GM23338 (cell line): ENCODE measurements around the gene LRMDA. TPM values are rescaled to one million over a fixed set of nuclear protein-coding genes. Genes with fewer than 3 reads are reported as not detected.

Source experiments
- ATAC-seq: fragments of 200-7000 bp; cut with Tn5 transposase; 3 replicates; pipeline ENCODE4 v1.9.1; 2020
- DNase-seq: peaks from one replicate; pipeline ENCODE4 v3.0.0-alpha.2; 2015; ENCODE audit warnings: low spot score
- H2AFZ ChIP-seq: fragments of 200-600 bp; sonication (generic); 2 replicates; pipeline ENCODE4 v1.8.0; 2016; ENCODE audit warnings: antibody characterized with exemption, mild to moderate bottlenecking, moderate library complexity
- H3F3A ChIP-seq: fragments of 200-600 bp; sonication (generic); replicated peaks from 2 replicates; pipeline ENCODE4 v1.8.0; 2017; ENCODE audit warnings: antibody characterized with exemption, mixed run types, low read depth
- H3K27ac ChIP-seq: fragments of 200-600 bp; sonication (generic); 2 replicates; pipeline ENCODE4 v1.6.1; 2016; ENCODE audit warnings: low read depth
- H3K27me3 ChIP-seq: fragments of 200-600 bp; sonication (generic); 2 replicates; pipeline ENCODE4 v1.8.0; 2016; ENCODE audit warnings: mild to moderate bottlenecking, mixed run types, moderate library complexity; ENCODE audit not compliant: insufficient read depth
- H3K36me3 ChIP-seq: fragments of 200-600 bp; sonication (generic); 2 replicates; pipeline ENCODE4 v1.8.0; 2016; ENCODE audit warnings: mild to moderate bottlenecking; ENCODE audit not compliant: insufficient read depth
- H3K4me1 ChIP-seq: fragments of 200-600 bp; sonication (generic); 2 replicates; pipeline ENCODE4 v1.8.0; 2016; ENCODE audit warnings: mild to moderate bottlenecking, moderate library complexity; ENCODE audit not compliant: insufficient read depth
- H3K4me2 ChIP-seq: fragments of 200-600 bp; sonication (generic); 2 replicates; pipeline ENCODE4 v1.7.1; 2017; ENCODE audit warnings: mixed run types
- H3K4me3 ChIP-seq: fragments of 200-600 bp; sonication (generic); 2 replicates; pipeline ENCODE4 v1.6.1; 2016; ENCODE audit warnings: mixed run types
- H3K79me2 ChIP-seq: fragments of 200-600 bp; sonication (generic); replicated peaks from 2 replicates; pipeline ENCODE4 v1.8.0; 2017; ENCODE audit warnings: mild to moderate bottlenecking; ENCODE audit not compliant: insufficient read depth
- H3K9me2 ChIP-seq: fragments of 200-600 bp; sonication (generic); 2 replicates; pipeline ENCODE4 v1.8.0; 2017; ENCODE audit not compliant: insufficient read depth
- H4K20me1 ChIP-seq: fragments of 200-600 bp; sonication (generic); replicated peaks from 2 replicates; pipeline ENCODE4 v1.8.0; 2017; ENCODE audit warnings: mild to moderate bottlenecking; ENCODE audit not compliant: insufficient read depth
- H3K27ac Mint-ChIP-seq: 2 replicates; pipeline ENCODE4 v1.8.0; 2020; ENCODE audit warnings: inconsistent platforms, mild to moderate bottlenecking, moderate library complexity, mixed read lengths
- H3K27me3 Mint-ChIP-seq: 3 replicates; pipeline ENCODE4 v1.8.0; 2022; ENCODE audit warnings: low read depth, mild to moderate bottlenecking, moderate library complexity, mixed read lengths, inconsistent platforms; ENCODE audit not compliant: insufficient read depth, poor library complexity
- H3K36me3 Mint-ChIP-seq: 3 replicates; pipeline ENCODE4 v1.8.0; 2021; ENCODE audit warnings: low read depth, mild to moderate bottlenecking, inconsistent platforms, moderate library complexity, mixed read lengths
- H3K4me1 Mint-ChIP-seq: 3 replicates; pipeline ENCODE4 v1.8.0; 2020; ENCODE audit warnings: mild to moderate bottlenecking, inconsistent platforms, mixed read lengths
- H3K4me3 Mint-ChIP-seq: 3 replicates; pipeline ENCODE4 v1.8.0; 2021; ENCODE audit warnings: moderate library complexity, mild to moderate bottlenecking, inconsistent platforms, mixed read lengths
- H3K9me3 Mint-ChIP-seq: 3 replicates; pipeline ENCODE4 v1.8.0; 2020; ENCODE audit warnings: moderate library complexity, mild to moderate bottlenecking, inconsistent platforms, mixed read lengths
- CREB1 ChIP-seq: fragments of 250-450 bp; sonication (Bioruptor Pico); IDR thresholded peaks from 2 replicates; pipeline ENCODE4 v1.5.0; 2020; ENCODE audit warnings: low read depth, mild to moderate bottlenecking, moderate library complexity
- CTCF ChIP-seq, 2 experiments: fragments of 200-600 bp in 1 of 2; sonication (generic) in 1 of 2; conservative IDR thresholded peaks; 2 replicates each; pipeline versions ENCODE4 v1.5.1 to v1.6.1; 2016 to 2017; ENCODE audit warnings: antibody characterized with exemption in 2 of 2, low read depth in 2 of 2, mild to moderate bottlenecking in 2 of 2, moderate library complexity in 1 of 2
- ETS1 ChIP-seq: IDR thresholded peaks from 2 replicates; pipeline ENCODE4 v1.6.1; 2016; ENCODE audit warnings: antibody characterized with exemption
- EZH2 ChIP-seq: fragments of 200-600 bp; sonication (generic); IDR thresholded peaks from one replicate; pipeline ENCODE4 v1.8.0; 2017; ENCODE audit warnings: antibody characterized with exemption, mild to moderate bottlenecking, low read depth; ENCODE audit not compliant: unreplicated experiment
- EZH2phosphoT487 ChIP-seq: fragments of 200-600 bp; sonication (generic); IDR thresholded peaks from one replicate; pipeline ENCODE4 v1.8.1; 2018; ENCODE audit warnings: antibody characterized with exemption; ENCODE audit not compliant: unreplicated experiment
- JUNB ChIP-seq: IDR thresholded peaks from one replicate; pipeline ENCODE4 v1.6.1; 2016; ENCODE audit warnings: antibody characterized with exemption; ENCODE audit not compliant: unreplicated experiment
- NANOG ChIP-seq: IDR thresholded peaks from 2 replicates; pipeline ENCODE4 v1.6.1; 2016; ENCODE audit warnings: antibody characterized with exemption, borderline replicate concordance
- POLR2AphosphoS5 ChIP-seq: IDR thresholded peaks from 2 replicates; pipeline ENCODE4 v1.6.1; 2016; ENCODE audit warnings: antibody characterized with exemption, low read depth
- REST ChIP-seq: IDR thresholded peaks from one replicate; pipeline ENCODE4 v1.6.1; 2018; ENCODE audit warnings: antibody characterized with exemption; ENCODE audit not compliant: unreplicated experiment
- STAT1 ChIP-seq: IDR thresholded peaks from one replicate; pipeline ENCODE4 v1.6.1; 2016; ENCODE audit warnings: antibody characterized with exemption; ENCODE audit not compliant: unreplicated experiment
- ZNF114 ChIP-seq: fragments of 250-450 bp; sonication (Bioruptor Pico); IDR thresholded peaks from 2 replicates; pipeline ENCODE4 v1.5.0; 2020; ENCODE audit warnings: mild to moderate bottlenecking, moderate library complexity
- ZNF331 ChIP-seq: fragments of 250-450 bp; sonication (Bioruptor Pico); IDR thresholded peaks from 2 replicates; pipeline ENCODE4 v1.5.0; 2020; ENCODE audit warnings: low read depth, mild to moderate bottlenecking, moderate library complexity
- ZNF462 ChIP-seq: fragments of 250-450 bp; sonication (Bioruptor Pico); IDR thresholded peaks from 2 replicates; pipeline ENCODE4 v1.5.0; 2020; ENCODE audit warnings: mild to moderate bottlenecking, moderate library complexity
- polyA plus RNA-seq: library from polyadenylated mRNA; unstranded; fragments of >200 nt; fragmentation: Nextera tagmentation; extraction: Ambion mirVana; gene quantifications from 2 replicates; pipeline ENCODE4 v1.2.1, GENCODE V29; 2016
- total RNA-seq: library from RNA; depleted of rRNA; stranded (reverse); fragments of >200 nt; shearing (Covaris generic); gene quantifications from 2 replicates; pipeline ENCODE4 v1.2.3, GENCODE V29; 2014

The LRMDA gene
- total and polyA plus RNA-seq, 2 experiments from 2014 or later: 0.90 to 1.8 TPM

- Histone ChIP-seq H2AFZ (no peak overlapping the region), H3K27ac (no peak overlapping the region), H3K36me3 (no peaks in the 10 kb centered on the region), H3K4me3 (no peak overlapping the region), H3K4me2 (no peak overlapping the region), H3F3A (no peaks in the 10 kb centered on the region), H3K27me3 (peaks cover 100% of the 10 kb centered on the region), H3K79me2 (no peaks in the 10 kb centered on the region), H3K4me1 (peaks cover 10% of the 10 kb centered on the region), H4K20me1 (peaks cover 17% of the 10 kb centered on the region; the same call in 1 of the 2 replicates), H3K9me2 (no peaks in the 10 kb centered on the region)
- TF ChIP-seq ETS1: no peak
- no peak for TF ChIP-seq STAT1
- no peak for TF ChIP-seq CREB1 (CRISPR knock-in tag)
- TF ChIP-seq REST: no peak
- TF ChIP-seq ZNF462 (CRISPR knock-in tag): no peak
- no peak for TF ChIP-seq POLR2AphosphoS5
- TF ChIP-seq JUNB: no peak
- TF ChIP-seq ZNF114 (CRISPR knock-in tag): no peak
- TF ChIP-seq EZH2: no peak
- no peak for TF ChIP-seq EZH2phosphoT487
- TF ChIP-seq ZNF331 (CRISPR knock-in tag): no peak
- no peak for TF ChIP-seq NANOG
- no peak for TF ChIP-seq CTCF (conservative IDR thresholded peaks at IDR 0.05; ENCODE audit: low read depth in 2 of 2)
- no peak overlapping the region for H3K27ac Mint-ChIP-seq
- H3K9me3 Mint-ChIP-seq: no peaks in the 10 kb centered on the region
- H3K36me3 Mint-ChIP-seq: no peaks in the 10 kb centered on the region
- peaks cover 91% of the 10 kb centered on the region for H3K27me3 Mint-ChIP-seq
- no peak overlapping the region for H3K4me3 Mint-ChIP-seq
- no peak for DNase-seq
- ATAC-seq: no peak; the same call in 2 of the 3 replicates
- H3K4me1 Mint-ChIP-seq: peaks cover 26% of the 10 kb centered on the region
Measured at GRCh38 chr10:75418293-75418692, 13.1 kb upstream of the LRMDA start.
